Upper lobe of left lung (tissue), 4 donors: Measurements from ENCODE around the gene LIMK2.

Experiments
- EP300 ChIP-seq, 4 donors: sonication (generic); formaldehyde crosslinking; IDR thresholded peaks; one replicate each; pipeline ENCODE4 v1.5.1; 2017; ENCODE audit warnings: antibody characterized with exemption in 4 of 4, control low read depth in 2 of 4
- POLR2A ChIP-seq, 4 donors: fragments of 450-650 bp; IDR thresholded peaks; one replicate each; pipeline ENCODE4 v1.5.1; 2016 to 2017; ENCODE audit warnings: antibody characterized with exemption in 4 of 4, mild to moderate bottlenecking in 2 of 4
- POLR2AphosphoS5 ChIP-seq, 2 donors: sonication (generic); formaldehyde crosslinking; IDR thresholded peaks; one replicate each; pipeline ENCODE4 v1.5.1; 2017; ENCODE audit warnings: antibody characterized with exemption in 2 of 2

GRCh38 chr22:31313366-31314147 is 101.5 kb downstream of the LIMK2 start:
- no peak for TF ChIP-seq POLR2A (IDR thresholded peaks at IDR 0.05)
- peak in 3 of 4 donors; percentile 1 to 91 (median 28) for TF ChIP-seq EP300 (IDR thresholded peaks at IDR 0.05)
- peak; percentile 65 to 71 for TF ChIP-seq POLR2AphosphoS5 (IDR thresholded peaks at IDR 0.05)
